Measurements from ENCODE around the gene IGFBP4.

Gene IGFBP4

GRCh38 chr17:40472733-40473452, 29.6 kb downstream of the IGFBP4 start:
- DNase-seq, result no peak

- no peak for DNase-seq
Measured at GRCh38 chr17:40473573-40474365, 30.5 kb downstream of the IGFBP4 start.

GRCh38 chr17:40474419-40475002, 31.3 kb downstream of the IGFBP4 start:
- no peak for DNase-seq

GRCh38 chr17:40475234-40475908, 32.1 kb downstream of the IGFBP4 start:
- no peak for DNase-seq

GRCh38 chr17:40477796-40478195, 34.5 kb downstream of the IGFBP4 start:
- no peak for DNase-seq

- no peak for DNase-seq
Measured at GRCh38 chr17:40478486-40478885, 35.2 kb downstream of the IGFBP4 start.

GRCh38 chr17:40479754-40480480, 36.7 kb downstream of the IGFBP4 start:
- DNase-seq, result no peak

- no peak for DNase-seq
Measured at GRCh38 chr17:40480501-40481003, 37.3 kb downstream of the IGFBP4 start.

- no peak for DNase-seq
Measured at GRCh38 chr17:40481106-40481505, 37.9 kb downstream of the IGFBP4 start.

- no peak for DNase-seq
Measured at GRCh38 chr17:40482722-40483121, 39.5 kb downstream of the IGFBP4 start.

- no peak for DNase-seq
Measured at GRCh38 chr17:40483679-40484078, 40.4 kb downstream of the IGFBP4 start.

- DNase-seq, result no peak
Measured at GRCh38 chr17:40484285-40484972, 41.2 kb downstream of the IGFBP4 start.

- DNase-seq, result no peak
Measured at GRCh38 chr17:40484973-40485530, 41.8 kb downstream of the IGFBP4 start.

- DNase-seq, result no peak
Measured at GRCh38 chr17:40485851-40486521, 42.7 kb downstream of the IGFBP4 start.

GRCh38 chr17:40486522-40487370, 43.5 kb downstream of the IGFBP4 start:
- no peak for DNase-seq

GRCh38 chr17:40487371-40488020, 44.2 kb downstream of the IGFBP4 start:
- DNase-seq, result no peak

GRCh38 chr17:40490289-40490853, 47.1 kb downstream of the IGFBP4 start:
- DNase-seq, result no peak

GRCh38 chr17:40490982-40491381, 47.7 kb downstream of the IGFBP4 start:
- DNase-seq, result no peak

GRCh38 chr17:40491486-40491885, 48.2 kb downstream of the IGFBP4 start:
- DNase-seq, result no peak

All from NCI-H1092 (cell line).